DMS53 (cell line): ENCODE measurements around the gene NPHP4.

Experiments used
- DNase-seq: peaks from one replicate; lab custom pipeline; 2025; lab: John Stamatoyannopoulos, UW

Gene NPHP4

GRCh38 chr1:5911871-5912271, 80.4 kb downstream of the NPHP4 start:
- DNase-seq = no peak

GRCh38 chr1:5911157-5911556, 81.1 kb downstream of the NPHP4 start:
- no peak for DNase-seq

- no peak for DNase-seq
Measured at GRCh38 chr1:5910666-5911065, 81.6 kb downstream of the NPHP4 start.

GRCh38 chr1:5910276-5910620, 82.0 kb downstream of the NPHP4 start:
- DNase-seq = no peak

- no peak for DNase-seq
Measured at GRCh38 chr1:5909576-5910275, 82.5 kb downstream of the NPHP4 start.

- no peak for DNase-seq
Measured at GRCh38 chr1:5908461-5909375, 83.5 kb downstream of the NPHP4 start.

GRCh38 chr1:5907966-5908365, 84.3 kb downstream of the NPHP4 start:
- no peak for DNase-seq

GRCh38 chr1:5907386-5907785, 84.8 kb downstream of the NPHP4 start:
- no peak for DNase-seq

GRCh38 chr1:5906966-5907365, 85.3 kb downstream of the NPHP4 start:
- DNase-seq = no peak

GRCh38 chr1:5906116-5906515, 86.1 kb downstream of the NPHP4 start:
- DNase-seq = no peak

GRCh38 chr1:5905436-5905835, 86.8 kb downstream of the NPHP4 start:
- DNase-seq = no peak

- DNase-seq = no peak
Measured at GRCh38 chr1:5904551-5904950, 87.7 kb downstream of the NPHP4 start.

- DNase-seq = no peak
Measured at GRCh38 chr1:5903680-5904079, 88.5 kb downstream of the NPHP4 start.

- no peak for DNase-seq
Measured at GRCh38 chr1:5903031-5903430, 89.2 kb downstream of the NPHP4 start.

- no peak for DNase-seq
Measured at GRCh38 chr1:5901841-5902240, 90.4 kb downstream of the NPHP4 start.

- DNase-seq = no peak
Measured at GRCh38 chr1:5901150-5901549, 91.1 kb downstream of the NPHP4 start.

- no peak for DNase-seq
Measured at GRCh38 chr1:5898266-5898665, 94.0 kb downstream of the NPHP4 start.

- no peak for DNase-seq
Measured at GRCh38 chr1:5896706-5897660, 95.2 kb downstream of the NPHP4 start.

- no peak for DNase-seq
Measured at GRCh38 chr1:5895446-5896406, 96.5 kb downstream of the NPHP4 start.

GRCh38 chr1:5893699-5894278, 98.4 kb downstream of the NPHP4 start:
- DNase-seq = peak; percentile 34

GRCh38 chr1:5892329-5892728, 99.9 kb downstream of the NPHP4 start:
- DNase-seq = no peak
